Raji (cell line): ENCODE measurements around the gene FIP1L1.

Experiments
- POLR2A ChIP-seq: IDR thresholded peaks from 2 replicates; pipeline ENCODE4 v1.6.1; 2011; ENCODE audit warnings: low read depth, low read length, control low read depth; ENCODE audit not compliant: insufficient read depth

The FIP1L1 gene

GRCh38 chr4:53487766-53488165 is 110.3 kb downstream of the FIP1L1 start:
- TF ChIP-seq POLR2A: no peak

GRCh38 chr4:53489279-53489889 is 111.9 kb downstream of the FIP1L1 start:
- no peak for TF ChIP-seq POLR2A

GRCh38 chr4:53490161-53490956 is 112.9 kb downstream of the FIP1L1 start:
- TF ChIP-seq POLR2A: no peak

DNA sequence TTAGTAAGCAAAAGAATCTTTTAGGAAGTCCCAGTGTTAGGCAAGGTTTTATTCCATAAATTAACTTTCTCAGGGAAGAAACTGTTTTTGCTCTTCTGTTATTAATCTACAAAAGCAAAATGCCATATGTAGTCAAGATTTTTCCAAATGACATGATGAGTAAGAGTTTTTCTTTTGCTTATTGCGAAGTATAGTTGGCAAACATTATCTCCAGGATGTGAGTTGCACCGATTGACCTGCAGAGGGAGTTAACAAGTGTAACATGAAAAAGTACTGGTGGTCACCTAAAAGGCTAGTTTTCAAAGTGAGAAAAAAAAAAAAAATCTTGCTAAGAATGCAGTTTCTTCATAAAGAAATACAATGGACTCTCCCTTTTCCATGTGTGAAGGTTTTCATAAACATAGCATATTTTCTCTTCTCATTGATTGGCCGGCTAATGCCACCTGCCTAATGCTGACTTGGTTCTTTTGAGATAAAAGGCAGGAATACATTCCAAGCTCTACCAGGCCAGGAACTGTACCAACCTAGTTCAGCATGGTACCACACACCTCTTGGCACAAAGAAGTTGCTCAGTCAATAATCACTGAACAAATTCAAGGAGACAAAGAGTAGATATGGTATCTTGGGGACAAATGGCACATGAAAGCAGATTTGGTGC is 113.7 kb downstream of the FIP1L1 start:
- no peak for TF ChIP-seq POLR2A

DNA sequence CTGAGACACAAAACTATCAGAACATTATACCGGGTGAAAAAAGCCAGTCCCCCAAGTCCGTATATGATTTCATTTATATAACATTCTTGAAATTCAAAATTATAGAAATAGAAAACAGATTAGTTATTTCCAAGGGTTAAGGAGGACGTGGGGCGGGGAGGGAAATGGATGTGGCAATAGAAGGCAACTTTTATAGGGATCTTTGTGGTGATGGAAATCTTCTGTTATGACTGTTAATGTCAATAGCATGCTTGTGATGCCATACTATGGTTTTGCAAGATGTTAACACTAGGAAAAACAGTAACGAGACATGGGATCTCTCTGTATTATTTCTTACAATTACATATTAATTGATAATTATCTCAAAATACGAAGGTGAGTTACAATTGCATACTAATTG is 117.4 kb downstream of the FIP1L1 start:
- TF ChIP-seq POLR2A: no peak

- TF ChIP-seq POLR2A: no peak
Observed at GRCh38 chr4:53497487-53498244, 120.2 kb downstream of the FIP1L1 start.

- no peak for TF ChIP-seq POLR2A
Observed at GRCh38 chr4:53498706-53499105, 121.3 kb downstream of the FIP1L1 start.

GRCh38 chr4:53499791-53500190 is 122.3 kb downstream of the FIP1L1 start:
- no peak for TF ChIP-seq POLR2A

- TF ChIP-seq POLR2A: no peak
Observed at GRCh38 chr4:53500546-53500945, 123.1 kb downstream of the FIP1L1 start.

GRCh38 chr4:53501561-53501960 is 124.1 kb downstream of the FIP1L1 start:
- no peak for TF ChIP-seq POLR2A

DNA sequence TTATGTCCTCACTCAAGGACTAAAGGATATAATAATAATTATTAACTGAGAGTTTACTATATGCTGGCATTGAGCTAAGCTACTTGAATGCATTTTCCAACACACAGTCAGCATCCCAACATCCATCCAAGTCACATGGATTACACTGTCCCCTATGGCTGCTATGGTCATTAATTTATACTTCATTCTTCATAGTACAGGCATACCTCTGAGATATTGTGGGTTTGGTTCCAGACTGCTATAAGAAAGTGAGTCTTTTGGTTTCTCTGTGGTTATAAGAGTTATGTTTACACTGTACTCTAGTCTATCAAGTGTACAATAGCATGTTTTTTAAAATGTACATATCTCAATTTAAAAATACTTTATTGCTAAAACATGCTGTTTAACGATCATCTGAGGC is 124.7 kb downstream of the FIP1L1 start:
- TF ChIP-seq POLR2A: no peak

DNA sequence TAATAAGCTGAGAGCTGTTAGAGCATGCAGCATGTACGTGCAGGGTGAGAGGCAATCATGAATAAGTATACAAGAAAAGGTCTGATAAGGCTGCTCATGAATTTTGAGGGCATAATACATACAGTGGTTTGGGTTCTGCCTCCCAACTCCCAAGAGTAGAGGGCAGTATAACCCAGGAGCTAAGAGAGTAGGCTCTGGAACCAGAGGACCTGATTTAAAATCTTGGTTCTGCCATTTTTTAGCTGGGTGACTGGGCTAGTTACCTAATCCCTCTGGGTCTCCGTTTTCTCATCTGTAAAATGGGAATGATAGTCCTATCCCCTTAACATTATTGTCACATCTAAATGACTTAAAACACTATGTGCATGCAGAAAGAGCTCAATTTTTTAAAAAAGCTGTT is 128.5 kb downstream of the FIP1L1 start:
- no peak for TF ChIP-seq POLR2A

DNA sequence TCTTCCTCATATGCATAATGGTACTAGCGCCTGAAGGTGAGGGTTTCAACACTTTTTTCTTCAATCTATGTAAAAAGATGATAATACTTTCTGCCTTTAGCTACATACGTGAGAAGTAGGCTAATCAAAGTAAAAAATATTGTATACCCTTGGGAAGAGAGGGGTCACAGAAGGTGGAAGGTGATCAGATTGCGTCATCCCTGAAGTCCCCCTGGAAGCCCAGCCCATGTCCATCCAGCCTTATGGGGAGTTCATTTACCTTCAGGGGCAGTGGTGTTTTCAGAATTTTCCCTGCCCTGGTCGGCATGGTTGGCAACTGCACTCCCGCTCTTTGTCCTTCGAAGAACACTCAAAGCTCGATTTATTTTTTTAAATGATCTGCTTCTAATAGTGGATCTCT is 129.6 kb downstream of the FIP1L1 start:
- no peak for TF ChIP-seq POLR2A

GRCh38 chr4:53507671-53508286 is 130.3 kb downstream of the FIP1L1 start:
- TF ChIP-seq POLR2A: no peak

DNA sequence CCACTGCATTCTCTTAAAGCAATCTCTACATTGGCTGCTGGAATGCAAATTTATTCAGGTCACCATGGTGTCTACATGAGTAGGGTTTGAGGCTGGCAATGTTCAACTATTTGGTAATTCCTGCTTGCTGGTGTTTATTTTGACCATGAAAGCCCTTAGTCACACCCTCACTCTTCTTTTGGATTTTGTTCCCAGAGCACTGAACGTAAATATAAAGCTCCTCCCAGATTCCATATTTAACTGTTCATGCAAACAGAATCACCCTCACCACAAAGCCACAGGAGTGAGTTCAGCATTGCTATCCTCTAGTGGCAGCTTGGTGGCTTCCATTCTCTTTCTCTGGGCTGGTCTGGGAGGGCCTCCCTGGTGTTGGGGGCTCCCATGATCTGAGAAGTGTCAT is 131.0 kb downstream of the FIP1L1 start:
- TF ChIP-seq POLR2A: no peak
